ENCODE data around the gene SORBS1. TPM values are rescaled to one million over a fixed set of nuclear protein-coding genes. Genes with fewer than 3 reads are reported as not detected.

Gene SORBS1
- total and polyA plus RNA-seq, 2 of the 13 experiments (the other 11 are each of a cell fraction or from before 2014, with no cell fraction given): 16.8 to 39.8 TPM

GRCh38 chr10:95346715-95347401 lies 214.3 kb downstream of the SORBS1 start (continued):
- no peak for TF ChIP-seq LRRFIP1 (CRISPR knock-in tag; conservative IDR thresholded peaks at IDR 0.05)
- no peak for TF ChIP-seq TERF1 (CRISPR knock-in tag; IDR thresholded peaks at IDR 0.05)
- TF ChIP-seq ZBTB21 (CRISPR knock-in tag; IDR thresholded peaks at IDR 0.05): no peak
- TF ChIP-seq SIX1 (CRISPR knock-in tag; IDR thresholded peaks at IDR 0.05; ENCODE audit: borderline replicate concordance): peak; percentile 71
- TF ChIP-seq MIER2 (CRISPR knock-in tag; IDR thresholded peaks at IDR 0.05): peak; percentile 81
- no peak for TF ChIP-seq ZSCAN20 (CRISPR knock-in tag; IDR thresholded peaks at IDR 0.05; ENCODE audit: borderline replicate concordance)
- peak; percentile 85; the same call in 1 of the 2 replicates for TF ChIP-seq HMG20B (CRISPR knock-in tag; conservative IDR thresholded peaks at IDR 0.05)
- TF ChIP-seq ZBTB3 (CRISPR knock-in tag; IDR thresholded peaks at IDR 0.05; ENCODE audit: borderline replicate concordance, low read depth): peak; percentile 61; the same call in 1 of the 2 replicates
- no peak for TF ChIP-seq ZNF558 (CRISPR knock-in tag; IDR thresholded peaks at IDR 0.05; ENCODE audit: borderline replicate concordance)
- no peak for TF ChIP-seq ZZZ3 (CRISPR knock-in tag; IDR thresholded peaks at IDR 0.05; ENCODE audit: borderline replicate concordance)
- peak; percentile 89 for TF ChIP-seq SMAD3 (CRISPR knock-in tag; IDR thresholded peaks at IDR 0.05)
- no peak for TF ChIP-seq ZHX2 (IDR thresholded peaks at IDR 0.05; ENCODE audit: low read depth)
- no peak for TF ChIP-seq ZHX2 (CRISPR knock-in tag; IDR thresholded peaks at IDR 0.05; ENCODE audit: borderline replicate concordance)
- no peak for TF ChIP-seq ZNF44 (CRISPR knock-in tag; IDR thresholded peaks at IDR 0.05)
- no peak for TF ChIP-seq FLYWCH1 (CRISPR knock-in tag; IDR thresholded peaks at IDR 0.05)
- TF ChIP-seq ZNF704 (CRISPR knock-in tag; IDR thresholded peaks at IDR 0.05; ENCODE audit: borderline replicate concordance): no peak
- peak; percentile 70 for TF ChIP-seq ATF7 (IDR thresholded peaks at IDR 0.05)
- no peak for TF ChIP-seq ATF7 (CRISPR knock-in tag; IDR thresholded peaks at IDR 0.05)
- TF ChIP-seq SAFB2 (CRISPR knock-in tag; IDR thresholded peaks at IDR 0.05; ENCODE audit: borderline replicate concordance, low read depth): no peak
